HPDE6-E6E7 (cell line): ENCODE results near the gene SEC23IP.
"Not testable (repeated sequence)": the region's sequence is repeated elsewhere in the genome, so short reads cannot be mapped to it uniquely, and the experiment has no call there.

Experiments used
- DNase-seq: peaks from one replicate; pipeline ENCODE4 v3.0.0; 2011; ENCODE audit warnings: missing footprints; ENCODE audit errors: extremely low spot score

The SEC23IP gene

GRCh38 chr10:119883901-119884611 is 8.5 kb upstream of the SEC23IP start:
- not testable (repeated sequence) for DNase-seq

- DNase-seq = not testable (repeated sequence)
Observed at GRCh38 chr10:119886070-119886469, 6.5 kb upstream of the SEC23IP start.

- not testable (repeated sequence) for DNase-seq
Observed at GRCh38 chr10:119888715-119889114, 3.8 kb upstream of the SEC23IP start.

- DNase-seq = not testable (repeated sequence)
Observed at GRCh38 chr10:119889201-119889600, 3.3 kb upstream of the SEC23IP start.

GRCh38 chr10:119890307-119890706 is 2.2 kb upstream of the SEC23IP start:
- not testable (repeated sequence) for DNase-seq

- DNase-seq = not testable (repeated sequence)
Observed at GRCh38 chr10:119891849-119892187, 712 bp upstream of the SEC23IP start.

- DNase-seq = no peak
Observed at GRCh38 chr10:119893074-119893473, 544 bp downstream of the SEC23IP start.

GRCh38 chr10:119893845-119894427 is 1.4 kb downstream of the SEC23IP start:
- no peak for DNase-seq

- no peak for DNase-seq
Observed at GRCh38 chr10:119896061-119896655, 3.6 kb downstream of the SEC23IP start.

GRCh38 chr10:119896937-119897770 is 4.6 kb downstream of the SEC23IP start:
- no peak for DNase-seq

GRCh38 chr10:119898577-119898976 is 6.0 kb downstream of the SEC23IP start:
- no peak for DNase-seq

GRCh38 chr10:119903946-119904666 is 11.6 kb downstream of the SEC23IP start:
- no peak for DNase-seq

- not testable (repeated sequence) for DNase-seq
Observed at GRCh38 chr10:119907695-119908094, 15.2 kb downstream of the SEC23IP start.

GRCh38 chr10:119908166-119908565 is 15.6 kb downstream of the SEC23IP start:
- no peak for DNase-seq

- DNase-seq = no peak
Observed at GRCh38 chr10:119910689-119911088, 18.2 kb downstream of the SEC23IP start.

GRCh38 chr10:119917777-119918176 is 25.2 kb downstream of the SEC23IP start:
- no peak for DNase-seq

GRCh38 chr10:119919271-119919670 is 26.7 kb downstream of the SEC23IP start:
- DNase-seq = no peak

- no peak for DNase-seq
Observed at GRCh38 chr10:119919826-119920225, 27.3 kb downstream of the SEC23IP start.

GRCh38 chr10:119928411-119928810 is 35.9 kb downstream of the SEC23IP start:
- no peak for DNase-seq

- DNase-seq = no peak
Observed at GRCh38 chr10:119931871-119932270, 39.3 kb downstream of the SEC23IP start.

- DNase-seq = no peak
Observed at GRCh38 chr10:119932631-119933030, 40.1 kb downstream of the SEC23IP start.

- no peak for DNase-seq
Observed at GRCh38 chr10:119933179-119933578, 40.6 kb downstream of the SEC23IP start.
